ENCODE data around the gene GLCE.

Gene GLCE

GRCh38 chr15:69271217-69271616, 110.8 kb downstream of the GLCE start:
- H3K27me3 ChIP-seq (ENCODE audit: low read length): no peaks in the 10 kb centered on the region
- no peaks in the 10 kb centered on the region for H3K9me3 ChIP-seq (ENCODE audit: insufficient read depth, low read length)
- H3F3A ChIP-seq (ENCODE audit: insufficient read depth): no peaks in the 10 kb centered on the region
- H3K79me2 ChIP-seq (ENCODE audit: insufficient read depth, low read length): no peaks in the 10 kb centered on the region
- H4K20me1 ChIP-seq (ENCODE audit: low read depth, low read length): no peaks in the 10 kb centered on the region
- no peak overlapping the region for H2AFZ ChIP-seq (ENCODE audit: low read depth, low read length, severe bottlenecking)
- no peak overlapping the region for H3K9ac ChIP-seq (ENCODE audit: low read length)
- H3K9me2 ChIP-seq (replicated peaks; ENCODE audit: insufficient read depth, low read length): no peaks in the 10 kb centered on the region
- no peaks in the 10 kb centered on the region for H3K36me3 ChIP-seq (ENCODE audit: low read length)
- H3K27ac ChIP-seq (ENCODE audit: low read depth, low read length): no peak overlapping the region
- no peak overlapping the region for H3K4me2 ChIP-seq (ENCODE audit: low read depth, low read length, poor library complexity, severe bottlenecking)
- no peak overlapping the region for H3K4me3 ChIP-seq (ENCODE audit: insufficient read depth, low read length, poor library complexity, severe bottlenecking)
- TF ChIP-seq CTCF (IDR thresholded peaks at IDR 0.05; ENCODE audit: insufficient read depth, low read length, poor library complexity, severe bottlenecking): no peak
- TF ChIP-seq EZH2phosphoT487 (conservative IDR thresholded peaks at IDR 0.05; ENCODE audit: low read length): no peak

- Histone ChIP-seq H3K4me2 (ENCODE audit: low read depth, low read length, poor library complexity, severe bottlenecking) (no peak overlapping the region), H4K20me1 (ENCODE audit: low read depth, low read length) (no peaks in the 10 kb centered on the region), H3F3A (ENCODE audit: insufficient read depth) (no peaks in the 10 kb centered on the region), H3K79me2 (ENCODE audit: insufficient read depth, low read length) (no peaks in the 10 kb centered on the region), H3K36me3 (ENCODE audit: low read length) (no peaks in the 10 kb centered on the region), H3K9ac (ENCODE audit: low read length) (no peak overlapping the region), H3K4me3 (ENCODE audit: insufficient read depth, low read length, poor library complexity, severe bottlenecking) (no peak overlapping the region), H3K9me2 (replicated peaks; ENCODE audit: insufficient read depth, low read length) (no peaks in the 10 kb centered on the region), H3K27ac (ENCODE audit: low read depth, low read length) (no peak overlapping the region), H3K9me3 (ENCODE audit: insufficient read depth, low read length) (no peaks in the 10 kb centered on the region), H3K27me3 (ENCODE audit: low read length) (no peaks in the 10 kb centered on the region), H2AFZ (ENCODE audit: low read depth, low read length, severe bottlenecking) (no peak overlapping the region)
- TF ChIP-seq EZH2phosphoT487 (conservative IDR thresholded peaks at IDR 0.05; ENCODE audit: low read length): no peak
- no peak for TF ChIP-seq CTCF (IDR thresholded peaks at IDR 0.05; ENCODE audit: insufficient read depth, low read length, poor library complexity, severe bottlenecking)
Observed at GRCh38 chr15:69272139-69272538, 111.7 kb downstream of the GLCE start.

- Histone ChIP-seq H3F3A (ENCODE audit: insufficient read depth) (no peaks in the 10 kb centered on the region), H3K36me3 (ENCODE audit: low read length) (no peaks in the 10 kb centered on the region), H3K27ac (ENCODE audit: low read depth, low read length) (no peak overlapping the region), H3K4me2 (ENCODE audit: low read depth, low read length, poor library complexity, severe bottlenecking) (no peak overlapping the region), H3K9ac (ENCODE audit: low read length) (no peak overlapping the region), H4K20me1 (ENCODE audit: low read depth, low read length) (no peaks in the 10 kb centered on the region), H3K9me3 (ENCODE audit: insufficient read depth, low read length) (no peaks in the 10 kb centered on the region), H2AFZ (ENCODE audit: low read depth, low read length, severe bottlenecking) (no peak overlapping the region), H3K4me3 (ENCODE audit: insufficient read depth, low read length, poor library complexity, severe bottlenecking) (no peak overlapping the region), H3K9me2 (replicated peaks; ENCODE audit: insufficient read depth, low read length) (no peaks in the 10 kb centered on the region), H3K79me2 (ENCODE audit: insufficient read depth, low read length) (no peaks in the 10 kb centered on the region), H3K27me3 (ENCODE audit: low read length) (no peaks in the 10 kb centered on the region)
- TF ChIP-seq EZH2phosphoT487 (conservative IDR thresholded peaks at IDR 0.05; ENCODE audit: low read length) (no peak), CTCF (IDR thresholded peaks at IDR 0.05; ENCODE audit: insufficient read depth, low read length, poor library complexity, severe bottlenecking) (no peak)
Observed at GRCh38 chr15:69272891-69273290, 112.5 kb downstream of the GLCE start.

All from SU-DHL-6 (cell line).